ENCODE measurements around the gene CUL2. TPM values are rescaled to one million over a fixed set of nuclear protein-coding genes. Genes with fewer than 3 reads are reported as not detected.

Gene CUL2
- total RNA-seq, 1 donor from 2014 or later = 33.7 TPM

DNA sequence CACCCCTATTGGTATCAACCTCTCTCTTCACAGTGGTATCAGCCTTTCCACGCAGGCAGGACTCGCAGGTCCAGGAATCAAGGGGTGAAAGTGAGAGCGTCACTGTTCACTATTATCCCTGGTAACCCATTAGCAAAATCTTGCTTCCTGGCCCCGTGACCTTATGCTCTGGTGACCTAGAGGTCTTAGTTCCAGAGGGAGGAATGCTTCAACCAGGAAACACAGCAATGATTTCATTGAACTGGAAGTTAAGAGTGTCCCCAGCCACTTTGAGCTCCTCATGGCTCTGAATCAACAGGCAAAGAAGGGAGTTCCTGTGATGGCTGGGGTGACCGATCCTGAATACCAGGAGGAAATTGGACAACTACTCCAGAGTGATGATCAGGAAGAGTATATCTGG, 90.6 kb downstream of the CUL2 start:
- no peak overlapping the region for H3K27ac Mint-ChIP-seq
- peaks cover 5% of the 10 kb centered on the region for H3K36me3 Mint-ChIP-seq (ENCODE audit: low read depth)
- ChIA-PET CTCF (no interaction called here), POLR2A (no interaction called here)
- H3K27me3 Mint-ChIP-seq = no peaks in the 10 kb centered on the region
- DNase-seq (no peak), ATAC-seq (ENCODE audit: low read depth) (no peak)
- TF ChIP-seq, protein P1, sequence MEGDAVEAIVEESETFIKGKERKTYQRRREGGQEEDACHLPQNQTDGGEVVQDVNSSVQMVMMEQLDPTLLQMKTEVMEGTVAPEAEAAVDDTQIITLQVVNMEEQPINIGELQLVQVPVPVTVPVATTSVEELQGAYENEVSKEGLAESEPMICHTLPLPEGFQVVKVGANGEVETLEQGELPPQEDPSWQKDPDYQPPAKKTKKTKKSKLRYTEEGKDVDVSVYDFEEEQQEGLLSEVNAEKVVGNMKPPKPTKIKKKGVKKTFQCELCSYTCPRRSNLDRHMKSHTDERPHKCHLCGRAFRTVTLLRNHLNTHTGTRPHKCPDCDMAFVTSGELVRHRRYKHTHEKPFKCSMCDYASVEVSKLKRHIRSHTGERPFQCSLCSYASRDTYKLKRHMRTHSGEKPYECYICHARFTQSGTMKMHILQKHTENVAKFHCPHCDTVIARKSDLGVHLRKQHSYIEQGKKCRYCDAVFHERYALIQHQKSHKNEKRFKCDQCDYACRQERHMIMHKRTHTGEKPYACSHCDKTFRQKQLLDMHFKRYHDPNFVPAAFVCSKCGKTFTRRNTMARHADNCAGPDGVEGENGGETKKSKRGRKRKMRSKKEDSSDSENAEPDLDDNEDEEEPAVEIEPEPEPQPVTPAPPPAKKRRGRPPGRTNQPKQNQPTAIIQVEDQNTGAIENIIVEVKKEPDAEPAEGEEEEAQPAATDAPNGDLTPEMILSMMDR (IDR thresholded peaks at IDR 0.05) = no peak
- intact Hi-C loops (cut with micrococcal nuclease) = no loop called here
- no peaks in the 10 kb centered on the region for H3K9me3 Mint-ChIP-seq
- H3K4me1 Mint-ChIP-seq = peaks cover 5% of the 10 kb centered on the region
- no peak overlapping the region for H3K4me3 Mint-ChIP-seq

DNA sequence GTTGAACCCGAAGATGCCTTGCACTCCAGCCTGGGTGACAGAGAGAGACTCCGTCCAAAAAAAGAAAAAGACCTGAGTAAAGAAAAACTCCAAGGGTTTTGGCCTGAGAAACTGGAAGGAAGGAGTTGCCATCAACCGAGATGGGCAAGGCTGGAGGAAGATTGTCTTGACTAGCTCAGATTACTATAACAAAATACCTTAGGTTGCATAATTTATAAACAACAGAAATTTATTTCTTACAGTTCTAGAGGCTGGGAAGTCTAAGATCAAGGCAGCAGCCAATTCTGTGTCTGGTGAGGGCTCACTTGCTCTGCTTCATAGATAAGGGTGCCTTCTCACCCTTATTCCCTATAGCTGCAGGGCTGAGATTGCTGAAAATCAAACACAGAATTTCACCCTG, 91.2 kb downstream of the CUL2 start:
- Mint-ChIP-seq H3K27me3 (no peaks in the 10 kb centered on the region), H3K4me3 (no peak overlapping the region), H3K36me3 (ENCODE audit: low read depth) (peaks cover 2% of the 10 kb centered on the region), H3K4me1 (peaks cover 8% of the 10 kb centered on the region), H3K9me3 (no peaks in the 10 kb centered on the region), H3K27ac (no peak overlapping the region)
- CTCF ChIA-PET = no interaction called here
- no peak for DNase-seq
- TF ChIP-seq, protein P1 (IDR thresholded peaks at IDR 0.05) = no peak
- no peak for ATAC-seq (ENCODE audit: low read depth)
- intact Hi-C loops (cut with micrococcal nuclease) = no loop called here
- POLR2A ChIA-PET = no interaction called here

DNA sequence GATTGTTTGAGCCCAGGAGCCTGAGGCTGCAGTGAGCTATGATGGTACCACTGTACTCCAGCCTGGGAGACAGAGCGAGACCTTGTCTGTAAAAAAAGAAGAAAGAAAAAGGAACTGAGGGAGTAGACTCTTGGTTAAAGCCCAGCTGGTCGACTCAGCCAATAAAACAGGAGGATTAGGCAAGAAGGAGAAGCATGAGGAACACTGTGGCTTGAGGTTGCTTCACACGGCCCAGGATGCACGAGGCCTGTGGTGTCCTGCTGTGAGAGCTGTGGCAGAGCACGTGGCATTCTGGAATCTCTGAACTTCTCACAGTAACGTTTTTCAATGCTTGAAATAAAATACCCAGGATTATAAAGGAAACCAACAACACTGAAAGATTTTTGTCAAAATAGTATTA, 93.3 kb downstream of the CUL2 start:
- ChIA-PET CTCF (no interaction called here), POLR2A (no interaction called here)
- Mint-ChIP-seq H3K27ac (no peak overlapping the region), H3K4me1 (peaks cover 8% of the 10 kb centered on the region), H3K27me3 (no peaks in the 10 kb centered on the region), H3K9me3 (no peaks in the 10 kb centered on the region), H3K4me3 (no peak overlapping the region), H3K36me3 (ENCODE audit: low read depth) (no peaks in the 10 kb centered on the region)
- TF ChIP-seq, protein P1 (IDR thresholded peaks at IDR 0.05) = no peak
- intact Hi-C loops (cut with micrococcal nuclease) = no loop called here
- no peak for DNase-seq
- no peak for ATAC-seq (ENCODE audit: low read depth)

DNA sequence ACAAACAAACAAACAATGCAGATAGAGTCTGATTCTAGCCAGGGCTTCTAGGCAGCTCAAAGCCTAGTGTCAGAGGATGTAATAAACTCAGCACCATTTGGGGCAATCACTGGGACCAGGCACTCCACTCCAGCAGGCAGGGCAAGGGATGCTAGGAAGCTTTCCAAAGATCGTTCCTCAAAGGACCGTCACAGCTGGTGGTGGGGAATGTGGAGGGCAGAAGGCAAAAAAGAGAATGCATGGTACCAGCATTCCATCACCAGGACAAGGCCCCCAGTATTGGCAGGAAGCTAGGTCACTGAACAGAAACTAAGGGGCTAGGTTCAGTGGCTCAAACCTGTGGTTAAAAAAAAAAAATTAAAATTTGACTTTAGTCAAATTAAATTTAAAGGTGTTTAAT, 94.2 kb downstream of the CUL2 start:
- DNase-seq (no peak), ATAC-seq (ENCODE audit: low read depth) (no peak)
- Mint-ChIP-seq H3K27me3 (no peaks in the 10 kb centered on the region), H3K27ac (no peak overlapping the region), H3K9me3 (no peaks in the 10 kb centered on the region), H3K36me3 (ENCODE audit: low read depth) (no peaks in the 10 kb centered on the region), H3K4me1 (peaks cover 8% of the 10 kb centered on the region), H3K4me3 (no peak overlapping the region)
- intact Hi-C loops (cut with micrococcal nuclease) = loop anchor here (2.0 kb wide), 1 partner anchor 223 kb away; no protein-coding TSS in a partner anchor
- TF ChIP-seq, protein P1 (IDR thresholded peaks at IDR 0.05) = no peak
- ChIA-PET POLR2A (no interaction called here), CTCF (interaction anchor here (2.4 kb wide), 1 partner anchor 222 kb away, joined by 19 read pairs; no protein-coding TSS in a partner anchor)

DNA sequence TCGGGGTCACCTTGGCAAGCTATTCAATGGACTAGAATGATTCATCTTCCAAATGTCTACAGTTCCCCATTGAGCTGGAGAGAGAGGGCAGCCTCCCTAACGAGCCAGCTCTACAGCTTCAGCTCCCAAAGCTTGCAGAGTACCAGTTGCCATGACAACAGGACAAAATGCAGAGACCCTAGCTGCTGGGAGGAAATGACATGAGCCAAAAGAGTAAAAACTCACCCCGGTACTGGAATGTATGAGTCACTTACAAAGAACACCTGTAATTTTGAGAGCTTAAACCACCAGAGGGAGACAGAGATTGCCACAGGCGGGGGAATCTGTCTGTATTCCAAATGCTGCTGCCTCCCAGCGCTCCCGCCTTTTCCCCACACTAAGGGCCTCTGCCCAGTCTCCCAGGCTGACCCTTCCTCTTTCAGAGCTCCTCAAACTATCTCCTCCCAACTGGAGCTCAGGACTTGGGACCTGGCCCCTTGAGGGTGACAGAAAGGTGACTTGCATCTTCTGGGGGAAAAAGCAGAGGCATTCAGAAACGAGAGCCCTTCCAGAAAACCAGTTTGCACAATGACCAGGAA, 95.5 kb downstream of the CUL2 start:
- H3K4me3 Mint-ChIP-seq = no peak overlapping the region
- no peaks in the 10 kb centered on the region for H3K9me3 Mint-ChIP-seq
- TF ChIP-seq, protein P1 (IDR thresholded peaks at IDR 0.05) = no peak
- intact Hi-C loops (cut with micrococcal nuclease) = loop anchor here (2.0 kb wide), 1 partner anchor 224 kb away; no protein-coding TSS in a partner anchor
- no peaks in the 10 kb centered on the region for H3K36me3 Mint-ChIP-seq (ENCODE audit: low read depth)
- H3K27me3 Mint-ChIP-seq = no peaks in the 10 kb centered on the region
- CTCF ChIA-PET = interaction anchor here (0.7 to 2.4 kb wide), 3 partner anchors 60 to 1886 kb away, joined by 3 to 19 read pairs (median 4); no protein-coding TSS in a partner anchor
- H3K27ac Mint-ChIP-seq = no peak overlapping the region
- POLR2A ChIA-PET = interaction anchor here (0.7 kb wide), 1 partner anchor 201 kb away, joined by 3 read pairs; no protein-coding TSS in a partner anchor
- no peak for DNase-seq
- ATAC-seq (ENCODE audit: low read depth) = peak; percentile 77
- peaks cover 8% of the 10 kb centered on the region for H3K4me1 Mint-ChIP-seq

Measured in activated B cell treated with CpG ODN at 0.5 μM for 24 hours (primary cell).